ENCODE results near the gene EXOC6B. TPM values are rescaled to one million over a fixed set of nuclear protein-coding genes. Genes with fewer than 3 reads are reported as not detected.

The EXOC6B gene
- total and polyA plus RNA-seq, 10 of the 15 experiments (the other 5 are each of a cell fraction or from before 2014, with no cell fraction given) = 0.23 to 2.2 (median 1.2) TPM

- no peak for ATAC-seq
- Histone ChIP-seq H3K9me3 (replicated peaks; ENCODE audit: control insufficient read depth, insufficient read depth, low read length) (no peaks in the 10 kb centered on the region), H3K9ac (ENCODE audit: control insufficient read depth, insufficient read depth, low read length) (no peak overlapping the region), H3K27me3 (replicated peaks in 1 of 2; ENCODE audit: control insufficient read depth in 2 of 2, insufficient read depth in 2 of 2, low read length in 1 of 2) (no peaks in the 10 kb centered on the region), H3K4me2 (ENCODE audit: control insufficient read depth, insufficient read depth) (no peak overlapping the region), H3K27ac (ENCODE audit: control insufficient read depth, insufficient read depth) (no peak overlapping the region), H3K36me3 (ENCODE audit: control insufficient read depth in 2 of 2, insufficient read depth in 2 of 2, low read length in 1 of 2) (no peaks in the 10 kb centered on the region), H3K4me3 (no peak overlapping the region), H3K79me2 (ENCODE audit: control insufficient read depth, insufficient read depth, low read length) (no peaks in the 10 kb centered on the region), H2AFZ (ENCODE audit: control insufficient read depth, low read depth, low read length) (no peak overlapping the region), H4K20me1 (ENCODE audit: control insufficient read depth, insufficient read depth) (no peaks in the 10 kb centered on the region), H3K4me1 (ENCODE audit: control insufficient read depth, insufficient read depth, low read length) (no peaks in the 10 kb centered on the region)
- CTCF ChIA-PET = interaction anchor here (0.7 to 2.5 kb wide), 2 partner anchors 9 to 298 kb away, joined by 3 to 13 read pairs; no protein-coding TSS in a partner anchor
- POLR2A ChIA-PET = interaction anchor here (0.5 kb wide), 1 partner anchor 1088 kb away, joined by 11 read pairs; no protein-coding TSS in a partner anchor
- no TSS peak for BruUV-seq (replicated peaks)
- FAIRE-seq = no peak
- RAD21 ChIA-PET (ENCODE audit: unreplicated experiment) = no interaction called here
- in situ Hi-C loops (cut with MboI) (no loop called here), intact Hi-C loops (cut with micrococcal nuclease; ENCODE audit: unreplicated experiment) (no loop called here)
- no peak for DNase-seq (ENCODE audit: low read depth, low spot score)
- SMC1A ChIA-PET (ENCODE audit: uncharacterized antibody, unreplicated experiment) = no interaction called here
- TF ChIP-seq EGR1 (IDR thresholded peaks at IDR 0.05; ENCODE audit: borderline replicate concordance in 1 of 2, low read depth in 2 of 2, low read length in 2 of 2) (no peak), REST (IDR thresholded peaks at IDR 0.05; ENCODE audit: low read depth, low read length) (no peak), CHD1 (IDR thresholded peaks at IDR 0.05; ENCODE audit: low read depth, low read length) (no peak), CBX3 (IDR thresholded peaks at IDR 0.05; ENCODE audit: borderline replicate concordance, low read depth) (no peak), SP1 (IDR thresholded peaks at IDR 0.05; ENCODE audit: low read depth, low read length) (no peak), TCF3 (IDR thresholded peaks at IDR 0.05; ENCODE audit: borderline replicate concordance, insufficient read depth, low read depth, low read length) (no peak), ZNF24 (IDR thresholded peaks at IDR 0.05) (no peak), KLF5 (IDR thresholded peaks at IDR 0.05; ENCODE audit: partially characterized antibody) (no peak), IRF5 (IDR thresholded peaks at IDR 0.05; ENCODE audit: borderline replicate concordance) (no peak), SMAD1 (IDR thresholded peaks at IDR 0.05; ENCODE audit: low read depth, partially characterized antibody) (no peak), ZBTB4 (CRISPR knock-in tag; IDR thresholded peaks at IDR 0.05) (no peak), RAD51 (IDR thresholded peaks at IDR 0.05) (no peak), CREM (IDR thresholded peaks at IDR 0.05; ENCODE audit: low read depth) (no peak), JUND (IDR thresholded peaks at IDR 0.05; ENCODE audit: low read depth, low read length) (no peak), SUPT20H (IDR thresholded peaks at IDR 0.05; ENCODE audit: borderline replicate concordance, control insufficient read depth, low read depth, low read length) (no peak), NR2C1 (IDR thresholded peaks at IDR 0.05) (no peak)
- TF ChIP-seq, protein P1, sequence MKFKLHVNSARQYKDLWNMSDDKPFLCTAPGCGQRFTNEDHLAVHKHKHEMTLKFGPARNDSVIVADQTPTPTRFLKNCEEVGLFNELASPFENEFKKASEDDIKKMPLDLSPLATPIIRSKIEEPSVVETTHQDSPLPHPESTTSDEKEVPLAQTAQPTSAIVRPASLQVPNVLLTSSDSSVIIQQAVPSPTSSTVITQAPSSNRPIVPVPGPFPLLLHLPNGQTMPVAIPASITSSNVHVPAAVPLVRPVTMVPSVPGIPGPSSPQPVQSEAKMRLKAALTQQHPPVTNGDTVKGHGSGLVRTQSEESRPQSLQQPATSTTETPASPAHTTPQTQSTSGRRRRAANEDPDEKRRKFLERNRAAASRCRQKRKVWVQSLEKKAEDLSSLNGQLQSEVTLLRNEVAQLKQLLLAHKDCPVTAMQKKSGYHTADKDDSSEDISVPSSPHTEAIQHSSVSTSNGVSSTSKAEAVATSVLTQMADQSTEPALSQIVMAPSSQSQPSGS (IDR thresholded peaks at IDR 0.05; ENCODE audit: low read length) = no peak
These were observed 509.1 kb downstream of the EXOC6B start for GRCh38 chr2:72316774-72317173.

Data from GM12878 (cell line).